Ectodermal cell (in vitro differentiated cells): ENCODE data around the gene TP53RK.

Source experiments
- H3K27ac ChIP-seq: 2 replicates; pipeline ENCODE4 v1.7.0; 2013; ENCODE audit warnings: mild to moderate bottlenecking, low read depth, low read length; ENCODE audit not compliant: insufficient read depth, poor library complexity, severe bottlenecking
- H3K27me3 ChIP-seq: 2 replicates; pipeline ENCODE4 v1.7.0; 2013; ENCODE audit warnings: mild to moderate bottlenecking, low read length; ENCODE audit not compliant: insufficient read depth, control insufficient read depth, poor library complexity, severe bottlenecking
- H3K36me3 ChIP-seq: one replicate; pipeline ENCODE4 v1.7.0; 2013; ENCODE audit warnings: low read length; ENCODE audit not compliant: control insufficient read depth, insufficient read depth
- H3K4me1 ChIP-seq: one replicate; pipeline ENCODE4 v1.7.0; 2013; ENCODE audit warnings: low read length; ENCODE audit not compliant: control insufficient read depth, insufficient read depth
- H3K4me3 ChIP-seq: 2 replicates; pipeline ENCODE4 v1.7.0; 2013; ENCODE audit warnings: low read depth, low read length, control low read depth; ENCODE audit not compliant: insufficient read depth
- H3K9me3 ChIP-seq: 2 replicates; pipeline ENCODE4 v1.7.0; 2013; ENCODE audit warnings: mild to moderate bottlenecking, low read length, moderate library complexity; ENCODE audit not compliant: control insufficient read depth
- WGBS, 2 experiments: methylation state at CpG; one replicate each; pipeline ENCODE4 v1.1.7; 2013; ENCODE audit warnings: missing lambda C conversion rate in 2 of 2; 5-methylcytosine and 5-hydroxymethylcytosine counted together

The TP53RK gene

DNA sequence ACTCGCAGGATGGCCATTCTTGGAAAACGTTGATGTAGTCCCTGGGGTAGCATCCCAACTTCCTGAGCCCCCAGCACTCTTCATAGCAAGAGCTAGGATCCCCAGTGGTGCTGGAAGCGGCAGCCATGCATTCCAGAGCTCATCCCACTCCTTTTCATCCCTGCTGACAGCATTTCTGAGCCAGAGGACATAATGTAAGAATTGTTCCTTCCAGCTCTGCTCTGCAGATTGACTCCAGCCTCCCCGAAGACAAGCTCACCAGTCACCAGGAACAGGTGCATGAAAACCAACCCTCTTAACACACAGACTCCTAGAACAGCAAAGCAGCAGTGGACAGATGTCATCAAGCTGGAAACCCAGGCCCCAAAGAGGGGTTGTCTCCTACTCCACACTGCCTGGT, 41.8 kb downstream of the TP53RK start:
- peaks cover 20% of the 10 kb centered on the region for H3K27me3 ChIP-seq
- 46 to 48% methylated on average over 4 of the region's 4 CpGs for WGBS, 2 experiments
- no peaks in the 10 kb centered on the region for H3K9me3 ChIP-seq
- peaks cover 15% of the 10 kb centered on the region for H3K4me1 ChIP-seq
- no peaks in the 10 kb centered on the region for H3K36me3 ChIP-seq
- H3K4me3 ChIP-seq: no peak overlapping the region
- no peak overlapping the region for H3K27ac ChIP-seq

DNA sequence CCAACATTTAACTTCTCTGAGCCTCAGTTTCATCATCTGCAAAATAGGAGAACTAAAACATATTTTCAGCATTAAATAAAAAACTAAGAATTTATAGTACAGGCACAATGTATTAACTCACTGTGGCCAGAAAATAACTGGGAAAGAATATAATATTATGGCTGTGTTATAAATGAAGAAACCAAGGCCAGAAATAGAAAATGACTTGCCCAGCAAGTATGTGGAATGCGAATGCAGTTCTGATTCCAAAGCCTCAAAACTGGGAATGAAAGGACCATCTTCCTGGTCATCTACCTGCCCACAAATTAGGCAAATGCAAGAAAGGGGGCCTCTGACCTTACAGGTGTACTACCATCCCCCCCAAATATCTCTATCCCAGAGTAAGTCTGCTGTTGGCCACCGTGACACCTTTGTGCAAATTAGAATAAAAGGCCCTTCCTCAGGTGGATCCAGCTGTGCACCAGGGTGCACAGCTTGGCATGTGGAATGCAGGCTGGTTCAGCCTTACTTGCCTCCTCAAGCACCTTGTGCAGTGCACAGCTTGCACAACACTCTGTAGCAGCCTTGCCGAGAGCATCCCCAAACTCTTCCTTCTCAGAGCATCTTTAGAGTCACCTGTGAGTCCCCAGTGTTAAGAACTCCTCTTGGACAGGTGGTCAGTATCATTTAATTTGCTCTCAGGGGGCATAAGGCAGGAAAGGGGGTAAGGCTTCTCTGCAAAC, 42.4 kb downstream of the TP53RK start:
- Histone ChIP-seq H3K27ac (no peak overlapping the region), H3K36me3 (no peaks in the 10 kb centered on the region), H3K4me1 (peaks cover 15% of the 10 kb centered on the region), H3K9me3 (no peaks in the 10 kb centered on the region), H3K27me3 (peaks cover 17% of the 10 kb centered on the region), H3K4me3 (no peak overlapping the region)
- WGBS, 2 experiments: 91 to 94% methylated on average over 3 of the region's 3 CpGs

DNA sequence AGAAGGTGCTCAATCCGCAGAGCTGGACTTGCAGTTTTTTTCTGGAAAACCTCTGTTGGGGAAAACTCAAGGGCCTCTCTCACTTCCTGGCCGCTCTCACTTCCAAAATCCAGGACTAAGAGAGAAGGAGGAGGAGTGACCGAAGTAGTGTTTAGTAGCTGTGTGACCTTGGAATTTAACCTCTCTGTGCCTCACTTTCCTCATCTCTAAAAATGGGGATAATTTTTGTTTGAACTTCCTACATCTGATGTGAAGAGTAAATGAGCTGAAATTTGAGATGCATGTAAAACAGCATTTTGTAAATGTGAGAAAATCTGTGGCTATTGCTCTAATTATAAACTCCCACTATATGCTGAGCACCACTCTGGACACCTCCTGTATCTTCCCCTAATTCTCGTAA, 43.1 kb downstream of the TP53RK start:
- Histone ChIP-seq H3K27me3 (peaks cover 10% of the 10 kb centered on the region), H3K4me3 (no peak overlapping the region), H3K27ac (no peak overlapping the region), H3K36me3 (no peaks in the 10 kb centered on the region), H3K4me1 (peaks cover 15% of the 10 kb centered on the region), H3K9me3 (no peaks in the 10 kb centered on the region)
- 88 to 91% methylated on average over 3 to 4 of the region's 4 CpGs for WGBS, 2 experiments

DNA sequence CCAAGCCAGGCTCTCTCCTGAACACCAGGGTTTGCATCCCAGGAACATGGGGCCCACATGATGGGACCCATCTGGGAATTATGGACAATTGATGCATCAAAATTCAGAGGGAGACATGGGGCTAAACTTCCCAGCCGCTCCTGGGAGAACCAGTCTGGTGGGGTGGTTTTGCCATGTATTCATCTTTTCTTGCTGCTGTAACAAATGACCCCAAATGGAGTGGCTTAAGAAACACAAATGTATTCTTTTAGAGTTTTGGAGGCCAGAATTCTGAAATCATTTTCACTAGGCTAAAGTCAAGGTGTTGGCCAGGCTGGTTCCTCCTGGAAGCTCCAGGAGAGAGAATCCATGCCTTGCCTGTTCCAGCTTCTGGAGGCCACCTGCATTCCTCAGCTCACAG, 44.5 kb downstream of the TP53RK start:
- 93 to 98% methylated on average over 1 of the region's 1 CpG for WGBS, 2 experiments
- Histone ChIP-seq H3K9me3 (no peaks in the 10 kb centered on the region), H3K36me3 (no peaks in the 10 kb centered on the region), H3K27ac (no peak overlapping the region), H3K4me3 (no peak overlapping the region), H3K4me1 (peaks cover 15% of the 10 kb centered on the region), H3K27me3 (no peaks in the 10 kb centered on the region)

DNA sequence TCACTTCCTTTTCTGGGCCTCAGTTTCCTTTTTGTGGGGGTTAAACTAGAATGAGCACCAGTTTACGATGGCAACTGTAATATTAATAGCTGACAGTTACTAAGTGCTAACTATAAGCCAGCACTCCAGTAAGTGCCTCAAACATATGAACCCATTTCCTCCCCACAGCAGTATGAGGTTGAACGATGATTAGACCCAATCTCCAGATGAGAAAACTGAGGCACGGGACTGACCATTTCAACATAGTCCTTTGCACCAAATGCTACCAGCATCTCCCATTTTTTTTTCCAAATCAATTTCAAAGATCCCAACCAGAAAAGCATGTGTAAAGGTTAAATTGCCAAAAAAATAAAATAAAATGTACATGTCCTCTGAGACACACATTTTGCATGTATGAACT, 45.1 kb downstream of the TP53RK start:
- no peaks in the 10 kb centered on the region for H3K27me3 ChIP-seq
- 91 to 94% methylated on average over 3 of the region's 3 CpGs for WGBS, 2 experiments
- H3K27ac ChIP-seq: no peak overlapping the region
- H3K4me3 ChIP-seq: no peak overlapping the region
- H3K4me1 ChIP-seq: peaks cover 10% of the 10 kb centered on the region
- H3K36me3 ChIP-seq: no peaks in the 10 kb centered on the region
- H3K9me3 ChIP-seq: no peaks in the 10 kb centered on the region

DNA sequence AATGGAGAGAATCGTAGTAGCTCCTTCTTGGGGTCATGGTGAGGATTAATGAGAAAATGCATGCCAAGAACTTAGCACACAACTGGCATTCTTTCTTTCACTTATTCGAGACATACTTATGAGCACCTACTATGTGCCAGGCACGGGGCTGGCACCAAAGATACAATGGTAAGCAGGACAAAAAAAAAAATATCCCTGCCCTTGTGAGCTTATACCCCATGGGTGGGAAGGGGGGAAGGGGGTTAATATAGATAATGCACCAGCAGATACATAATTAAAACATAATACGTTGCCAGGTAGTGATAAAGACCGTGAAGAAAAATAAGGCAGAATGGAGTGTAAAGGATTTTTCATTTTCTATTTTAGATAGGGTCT, 46.3 kb downstream of the TP53RK start:
- no peaks in the 10 kb centered on the region for H3K36me3 ChIP-seq
- H3K4me3 ChIP-seq: no peak overlapping the region
- H3K9me3 ChIP-seq: no peaks in the 10 kb centered on the region
- H3K4me1 ChIP-seq: peaks cover 10% of the 10 kb centered on the region
- 91 to 96% methylated on average over 5 of the region's 5 CpGs for WGBS, 2 experiments
- H3K27ac ChIP-seq: no peak overlapping the region
- H3K27me3 ChIP-seq: no peaks in the 10 kb centered on the region

DNA sequence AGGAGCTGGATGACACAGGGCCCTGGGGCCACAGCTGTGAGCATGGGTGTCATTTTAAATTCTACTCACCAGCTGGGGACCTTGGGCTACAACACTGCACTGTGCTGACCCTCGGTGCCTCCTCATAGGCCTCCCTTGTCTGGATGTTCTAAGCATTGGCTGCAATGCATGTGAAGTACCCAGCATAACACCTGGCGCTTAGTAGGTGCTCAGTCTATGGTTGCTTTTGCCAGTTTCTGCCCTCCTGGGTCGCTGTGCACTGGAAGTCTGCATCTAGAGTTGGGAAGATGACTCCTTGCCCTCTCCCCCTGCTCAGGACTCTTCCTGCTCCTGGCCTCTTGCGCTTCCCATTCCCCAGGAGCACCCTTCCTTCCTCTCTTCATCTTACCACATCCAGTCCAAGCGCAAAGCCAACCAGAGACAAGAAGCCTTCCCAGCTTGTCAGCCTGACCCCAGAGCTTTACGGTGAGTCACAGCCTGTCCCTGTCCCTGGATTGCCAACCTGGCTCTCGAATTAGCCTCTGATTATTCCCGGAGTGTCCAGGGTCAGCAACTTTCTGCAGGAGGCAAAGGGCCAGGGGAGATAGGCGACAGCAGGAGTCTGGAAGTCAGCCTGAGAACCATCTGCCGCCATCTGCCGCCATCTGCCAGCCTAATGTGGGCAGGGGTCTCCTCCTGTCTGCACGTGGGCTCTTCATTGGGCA, 46.8 kb downstream of the TP53RK start:
- H3K9me3 ChIP-seq: no peaks in the 10 kb centered on the region
- WGBS, 2 experiments: 89 to 93% methylated on average over 12 of the region's 12 CpGs

DNA sequence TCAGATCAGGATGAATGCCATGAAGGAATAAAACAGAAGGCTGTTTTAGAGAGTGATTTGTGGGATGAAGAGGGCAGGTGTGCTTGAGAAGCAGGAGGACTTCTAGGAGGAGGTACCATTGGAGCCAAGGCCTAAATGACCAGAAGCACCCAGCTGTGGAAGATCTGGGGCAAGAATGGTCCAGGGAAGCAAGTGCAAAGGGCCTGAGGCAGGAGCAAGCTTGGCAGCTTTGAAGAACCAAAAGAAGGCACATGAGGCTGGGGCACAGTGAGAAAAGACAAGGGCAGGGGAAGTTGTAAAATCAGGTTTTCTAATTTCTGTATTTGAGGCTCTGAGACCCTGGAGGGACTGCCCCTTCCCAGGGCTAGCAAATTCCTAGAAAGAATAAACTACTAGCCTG, 47.8 kb downstream of the TP53RK start:
- no peak overlapping the region for H3K4me3 ChIP-seq
- no peaks in the 10 kb centered on the region for H3K9me3 ChIP-seq
- no peaks in the 10 kb centered on the region for H3K36me3 ChIP-seq
- no peak overlapping the region for H3K27ac ChIP-seq
- no peaks in the 10 kb centered on the region for H3K27me3 ChIP-seq
- peaks cover 8% of the 10 kb centered on the region for H3K4me1 ChIP-seq

More for the DNA sequence above, 46.8 kb downstream of the TP53RK start:
- no peaks in the 10 kb centered on the region for H3K27me3 ChIP-seq
- H3K4me1 ChIP-seq: peaks cover 10% of the 10 kb centered on the region
- H3K27ac ChIP-seq: no peak overlapping the region
- no peaks in the 10 kb centered on the region for H3K36me3 ChIP-seq
- H3K4me3 ChIP-seq: no peak overlapping the region

DNA sequence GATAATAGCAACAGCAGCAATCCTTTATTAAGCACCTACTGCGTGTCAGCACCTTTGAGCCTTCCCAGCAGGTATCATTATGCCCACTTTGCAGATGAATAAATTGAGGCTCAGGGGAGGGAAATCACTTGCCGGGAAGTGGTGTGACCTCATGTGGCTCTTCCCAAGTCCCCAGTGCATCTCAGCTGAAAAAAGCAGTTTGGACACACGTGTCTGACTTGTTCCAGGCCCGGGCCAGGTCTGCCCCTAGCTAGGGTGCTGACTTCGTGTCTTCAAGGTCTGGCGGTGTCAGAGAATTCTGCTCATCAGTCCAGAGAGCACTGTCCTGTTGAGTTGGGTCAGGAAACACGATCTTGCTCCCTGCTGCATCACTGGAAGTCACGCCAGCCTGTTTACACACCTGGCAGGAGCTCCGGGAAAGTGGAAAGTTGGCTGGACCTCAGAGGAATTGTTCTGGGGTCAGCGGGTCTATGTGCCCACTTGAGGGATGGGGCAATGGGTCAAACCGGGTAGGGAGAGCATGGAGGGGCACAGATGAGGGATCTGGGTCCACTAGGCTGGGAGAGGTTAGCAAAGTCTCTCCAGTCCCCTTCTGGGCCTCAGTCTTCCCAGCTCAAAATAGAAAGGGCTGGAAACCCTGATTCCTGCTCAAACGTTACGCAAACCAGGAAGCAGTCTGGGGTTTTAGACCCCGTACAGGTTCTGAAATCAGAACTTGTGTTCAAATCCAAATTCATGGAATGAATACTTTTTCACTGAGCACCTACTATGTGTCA, 48.5 kb downstream of the TP53RK start:
- H3K9me3 ChIP-seq: no peaks in the 10 kb centered on the region
- H3K27ac ChIP-seq: no peak overlapping the region
- no peaks in the 10 kb centered on the region for H3K27me3 ChIP-seq
- 84 to 86% methylated on average over 14 of the region's 14 CpGs for WGBS, 2 experiments
- H3K4me3 ChIP-seq: no peak overlapping the region
- peaks cover 8% of the 10 kb centered on the region for H3K4me1 ChIP-seq
- no peaks in the 10 kb centered on the region for H3K36me3 ChIP-seq

DNA sequence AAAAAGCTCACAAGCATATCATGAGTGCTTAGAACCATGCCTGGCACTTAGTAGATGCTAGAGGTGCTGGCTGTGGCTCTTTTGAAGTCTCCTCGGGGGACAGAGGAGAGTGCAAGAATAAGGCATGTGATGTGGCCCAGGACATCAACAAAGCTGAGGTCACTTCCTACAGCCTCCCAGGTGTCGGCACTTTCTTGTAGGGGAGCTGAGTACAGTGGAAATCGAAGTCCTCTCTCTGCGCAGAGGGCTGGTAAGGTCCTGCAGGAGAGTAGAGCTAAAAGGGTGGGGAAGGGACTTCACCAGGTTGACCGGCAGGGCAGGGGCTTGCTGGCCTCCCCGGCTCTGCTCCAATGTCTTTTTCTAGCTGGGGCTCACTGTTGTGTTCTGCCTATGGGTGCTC, 49.2 kb downstream of the TP53RK start:
- Histone ChIP-seq H3K4me1 (peaks cover 8% of the 10 kb centered on the region), H3K9me3 (no peaks in the 10 kb centered on the region), H3K4me3 (no peak overlapping the region), H3K36me3 (no peaks in the 10 kb centered on the region), H3K27me3 (no peaks in the 10 kb centered on the region), H3K27ac (no peak overlapping the region)
- WGBS, 2 experiments: 78 to 84% methylated on average over 6 of the region's 6 CpGs
